ENCODE results near the gene PRUNE2. TPM values are rescaled to one million over a fixed set of nuclear protein-coding genes. Genes with fewer than 3 reads are reported as not detected.
"Not testable (repeated sequence)": the region's sequence is repeated elsewhere in the genome, so short reads cannot be mapped to it uniquely, and the experiment has no call there.

PRUNE2 gene
- total and polyA plus RNA-seq, 9 donors: 2.5 to 45.8 (median 13.7) TPM

GRCh38 chr9:76681556-76681955, 224.4 kb downstream of the PRUNE2 start:
- Histone ChIP-seq H3K36me3 (no peaks in the 10 kb centered on the region), H3K9me3 (no peaks in the 10 kb centered on the region), H3K27me3 (no peaks in the 10 kb centered on the region), H3K27ac (no peak overlapping the region), H3K4me1 (ENCODE audit: insufficient read depth) (no peaks in the 10 kb centered on the region), H3K4me3 (no peak overlapping the region)
- WGBS, 3 donors: 17 to 26% (median 20%) methylated on average over 2 of the region's 2 CpGs
- TF ChIP-seq EP300 (IDR thresholded peaks at IDR 0.05) (no peak), POLR2A (IDR thresholded peaks at IDR 0.05) (no peak)
- intact Hi-C loops (cut with DNase I): no loop called here
- no peak for DNase-seq

- Histone ChIP-seq H3K4me1 (ENCODE audit: insufficient read depth) (no peaks in the 10 kb centered on the region), H3K27me3 (no peaks in the 10 kb centered on the region), H3K36me3 (no peaks in the 10 kb centered on the region), H3K4me3 (no peak overlapping the region), H3K9me3 (no peaks in the 10 kb centered on the region), H3K27ac (no peak overlapping the region)
- 83 to 87% (median 85%) methylated on average over 10 of the region's 10 CpGs for WGBS, 3 donors
- DNase-seq: no peak
- intact Hi-C loops (cut with DNase I): no loop called here
- TF ChIP-seq POLR2A (IDR thresholded peaks at IDR 0.05) (no peak), EP300 (IDR thresholded peaks at IDR 0.05) (no peak), CTCF (IDR thresholded peaks at IDR 0.05) (no peak)
These were observed 225.0 kb downstream of the PRUNE2 start for GRCh38 chr9:76680716-76681425.

GRCh38 chr9:76677481-76678055, 228.3 kb downstream of the PRUNE2 start:
- Histone ChIP-seq H3K9me3 (no peaks in the 10 kb centered on the region), H3K36me3 (no peaks in the 10 kb centered on the region), H3K4me1 (ENCODE audit: insufficient read depth) (no peaks in the 10 kb centered on the region), H3K27me3 (no peaks in the 10 kb centered on the region), H3K4me3 (no peak overlapping the region), H3K27ac (no peak overlapping the region)
- WGBS, 3 donors: 73 to 85% (median 76%) methylated on average over 14 to 15 of the region's 15 CpGs
- no peak for TF ChIP-seq EP300 (IDR thresholded peaks at IDR 0.05)
- TF ChIP-seq POLR2A (IDR thresholded peaks at IDR 0.05): no peak
- TF ChIP-seq CTCF (IDR thresholded peaks at IDR 0.05): no peak
- intact Hi-C loops (cut with DNase I): no loop called here
- peak in 1 of 5 donors; percentile 30 for DNase-seq

DNA sequence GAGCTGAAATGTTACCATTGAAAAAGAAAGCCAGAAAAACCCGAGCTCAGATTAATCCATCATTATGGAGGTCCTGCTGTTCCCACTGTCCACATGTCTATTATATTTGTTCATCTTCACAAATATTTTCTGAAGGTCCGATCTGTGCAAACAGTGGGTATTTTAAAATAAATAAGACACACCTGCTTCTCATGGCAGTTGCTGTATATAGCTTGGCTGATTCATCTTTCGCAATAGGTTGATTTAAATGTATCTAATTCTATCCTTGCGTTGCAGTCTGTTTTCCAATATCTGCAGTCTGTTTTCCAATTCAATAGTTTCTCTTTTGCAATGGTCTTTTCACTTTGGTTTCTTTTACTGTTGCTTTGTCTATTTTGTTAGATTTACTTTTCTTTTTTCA, 229.1 kb downstream of the PRUNE2 start:
- Histone ChIP-seq H3K4me1 (ENCODE audit: insufficient read depth) (no peaks in the 10 kb centered on the region), H3K4me3 (no peak overlapping the region), H3K27me3 (no peaks in the 10 kb centered on the region), H3K36me3 (no peaks in the 10 kb centered on the region), H3K9me3 (no peaks in the 10 kb centered on the region), H3K27ac (no peak overlapping the region)
- TF ChIP-seq POLR2A (IDR thresholded peaks at IDR 0.05) (no peak), CTCF (IDR thresholded peaks at IDR 0.05) (no peak), EP300 (IDR thresholded peaks at IDR 0.05) (no peak)
- DNase-seq: no peak
- 80 to 87% (median 84%) methylated on average over 4 of the region's 4 CpGs for WGBS, 3 donors
- intact Hi-C loops (cut with DNase I): no loop called here

DNA sequence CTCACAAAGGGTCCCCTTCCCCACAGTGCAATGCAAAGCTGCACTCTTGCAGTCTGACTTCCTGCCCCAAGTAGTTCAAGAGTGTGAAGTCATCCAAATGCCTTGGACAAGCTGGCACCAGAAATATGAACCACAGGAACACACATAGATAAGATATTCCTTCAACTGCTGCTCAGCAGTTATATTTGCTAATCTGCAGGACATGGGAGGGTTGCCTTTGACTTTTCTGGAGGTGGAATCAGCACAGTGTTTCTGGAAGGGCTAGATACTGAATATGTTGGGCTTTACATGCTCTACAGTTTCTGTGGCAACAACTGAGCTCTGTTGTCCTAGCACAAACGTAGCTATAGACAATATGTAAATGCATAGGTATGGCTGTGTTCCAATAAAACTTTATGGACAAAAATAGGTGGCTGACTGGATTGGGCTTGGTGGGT, 238.4 kb downstream of the PRUNE2 start:
- Histone ChIP-seq H3K4me1 (ENCODE audit: insufficient read depth) (no peaks in the 10 kb centered on the region), H3K36me3 (no peaks in the 10 kb centered on the region), H3K4me3 (no peak overlapping the region), H3K27ac (no peak overlapping the region), H3K27me3 (no peaks in the 10 kb centered on the region), H3K9me3 (no peaks in the 10 kb centered on the region)
- 24 to 40% (median 30%) methylated on average over 1 of the region's 1 CpG for WGBS, 3 donors
- TF ChIP-seq POLR2A (IDR thresholded peaks at IDR 0.05) (no peak), EP300 (IDR thresholded peaks at IDR 0.05) (no peak), CTCF (IDR thresholded peaks at IDR 0.05) (no peak)
- intact Hi-C loops (cut with DNase I): no loop called here
- DNase-seq: no peak

GRCh38 chr9:76665966-76666365, 239.9 kb downstream of the PRUNE2 start:
- H3K9me3 ChIP-seq; DNase-seq; H3K4me3 ChIP-seq; H3K4me1 ChIP-seq (ENCODE audit: insufficient read depth); H3K27ac ChIP-seq; H3K36me3 ChIP-seq; H3K27me3 ChIP-seq; intact Hi-C loops (cut with DNase I): not testable (repeated sequence)
- WGBS, 3 donors: 66 to 77% (median 70%) methylated on average over 11 of the region's 11 CpGs
